Lower leg skin (tissue), 4 donors: Measurements from ENCODE around the gene NKAIN1. TPM values are rescaled to one million over a fixed set of nuclear protein-coding genes. Genes with fewer than 3 reads are reported as not detected.

Source experiments
- DNase-seq, 2 donors: peaks; one replicate each; pipeline ENCODE4 v3.0.0-alpha.2; 2019; ENCODE audit warnings: low spot score in 2 of 2
- H3K4me3 ChIP-seq: fragments of 200-600 bp; sonication (generic); 2 replicates; pipeline ENCODE4 v1.5.1; 2017; ENCODE audit warnings: mild to moderate bottlenecking, low read depth; ENCODE audit not compliant: poor library complexity, severe bottlenecking
- CTCF ChIP-seq, 3 donors: fragments of 450-650 bp; IDR thresholded peaks; one replicate each; pipeline ENCODE4 v1.5.1; 2016; ENCODE audit warnings: antibody characterized with exemption in 3 of 3, mild to moderate bottlenecking in 3 of 3, moderate library complexity in 2 of 3
- POLR2A ChIP-seq, 2 donors: fragments of 450-650 bp; IDR thresholded peaks; one replicate each; pipeline ENCODE4 v1.6.1; 2016 to 2017; ENCODE audit warnings: antibody characterized with exemption in 2 of 2, mild to moderate bottlenecking in 1 of 2, moderate library complexity in 1 of 2
- WGBS, 2 donors: methylation state at CpG; one replicate each; pipeline ENCODE4 v1.1.5; 2018; 5-methylcytosine and 5-hydroxymethylcytosine counted together
- intact Hi-C: fragments of 100-400 bp; cut with DNase I; formaldehyde crosslinking; loops from one replicate; pipeline ENCODE4 v1.15.0; 2023; ENCODE audit warnings: low total_unique reads
- total RNA-seq, 4 donors: library from RNA; depleted of rRNA; stranded (reverse); fragments of >200 nt; gene quantifications; one replicate each; pipeline ENCODE4 v1.1.0, GENCODE V29; 2016

Gene NKAIN1
- total RNA-seq, 4 donors from 2014 or later: 0.46 to 1.4 (median 0.91) TPM

GRCh38 chr1:31230378-31230777, 9.3 kb downstream of the NKAIN1 start:
- no peak overlapping the region for H3K4me3 ChIP-seq
- DNase-seq: no peak
- no peak for TF ChIP-seq CTCF (IDR thresholded peaks at IDR 0.05)
- no peak for TF ChIP-seq POLR2A (IDR thresholded peaks at IDR 0.05)
- 62 to 67% methylated on average over 3 of the region's 3 CpGs for WGBS, 2 donors
- intact Hi-C loops: no loop called here

GRCh38 chr1:31228986-31229385, 10.7 kb downstream of the NKAIN1 start:
- no peak overlapping the region for H3K4me3 ChIP-seq
- TF ChIP-seq CTCF (IDR thresholded peaks at IDR 0.05) (no peak), POLR2A (IDR thresholded peaks at IDR 0.05) (no peak)
- intact Hi-C loops: no loop called here
- DNase-seq: no peak

- intact Hi-C loops: no loop called here
- TF ChIP-seq CTCF (IDR thresholded peaks at IDR 0.05) (no peak), POLR2A (IDR thresholded peaks at IDR 0.05) (no peak)
- H3K4me3 ChIP-seq: no peak overlapping the region
- no peak for DNase-seq
- 76 to 84% methylated on average over 5 of the region's 5 CpGs for WGBS, 2 donors
Observed at GRCh38 chr1:31227891-31228568, 11.7 kb downstream of the NKAIN1 start.

GRCh38 chr1:31224068-31224467, 15.6 kb downstream of the NKAIN1 start:
- no peak overlapping the region for H3K4me3 ChIP-seq
- 23 to 30% methylated on average over 9 of the region's 9 CpGs for WGBS, 2 donors
- intact Hi-C loops: no loop called here
- TF ChIP-seq CTCF (IDR thresholded peaks at IDR 0.05) (no peak), POLR2A (IDR thresholded peaks at IDR 0.05) (no peak)
- DNase-seq: no peak

- DNase-seq: no peak
- TF ChIP-seq POLR2A (IDR thresholded peaks at IDR 0.05): no peak
- no peak for TF ChIP-seq CTCF (IDR thresholded peaks at IDR 0.05)
- 81 to 93% methylated on average over 3 of the region's 3 CpGs for WGBS, 2 donors
- H3K4me3 ChIP-seq: no peak overlapping the region
- intact Hi-C loops: no loop called here
Observed at GRCh38 chr1:31222176-31222575, 17.5 kb downstream of the NKAIN1 start.

- no peak for TF ChIP-seq CTCF (IDR thresholded peaks at IDR 0.05)
- intact Hi-C loops: no loop called here
- no peak overlapping the region for H3K4me3 ChIP-seq
- DNase-seq: no peak
- 61 to 73% methylated on average over 6 of the region's 6 CpGs for WGBS, 2 donors
Observed at GRCh38 chr1:31221072-31221471, 18.6 kb downstream of the NKAIN1 start.
